Measurements from ENCODE around the gene GPC5.
"Not testable (repeated sequence)": the region's sequence is repeated elsewhere in the genome, so short reads cannot be mapped to it uniquely, and the experiment has no call there.

Gene GPC5

DNA sequence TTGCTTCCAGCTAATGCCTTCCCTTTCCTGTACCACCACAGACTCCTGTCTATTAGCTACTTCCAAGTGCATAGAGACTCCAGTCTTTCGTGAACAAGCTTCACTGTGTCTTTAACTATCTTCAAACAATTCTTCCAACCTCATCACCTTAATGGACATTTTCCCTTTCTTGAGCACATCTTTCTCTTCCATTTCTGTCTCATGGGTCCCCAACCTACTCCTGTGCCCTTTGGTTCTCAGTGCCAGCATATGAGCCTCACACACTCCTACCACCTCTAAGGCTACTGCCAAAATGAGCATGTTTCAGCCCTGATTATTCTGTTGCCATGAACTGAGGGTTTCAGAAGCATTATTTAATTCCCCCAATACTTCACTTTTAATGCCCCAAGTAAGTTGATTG is 360.3 kb downstream of the GPC5 start:
- no peaks in the 10 kb centered on the region for H3K9me3 ChIP-seq (ENCODE audit: control insufficient read depth, insufficient read depth, low read length)
- no peak overlapping the region for H3K9ac ChIP-seq (ENCODE audit: low read depth, low read length)
- no peaks in the 10 kb centered on the region for H3K36me3 ChIP-seq (ENCODE audit: insufficient read depth, low read length)
- H3K4me1 ChIP-seq (ENCODE audit: insufficient read depth, low read length) = peaks cover 4% of the 10 kb centered on the region; the same call in 1 of the 2 replicates

DNA sequence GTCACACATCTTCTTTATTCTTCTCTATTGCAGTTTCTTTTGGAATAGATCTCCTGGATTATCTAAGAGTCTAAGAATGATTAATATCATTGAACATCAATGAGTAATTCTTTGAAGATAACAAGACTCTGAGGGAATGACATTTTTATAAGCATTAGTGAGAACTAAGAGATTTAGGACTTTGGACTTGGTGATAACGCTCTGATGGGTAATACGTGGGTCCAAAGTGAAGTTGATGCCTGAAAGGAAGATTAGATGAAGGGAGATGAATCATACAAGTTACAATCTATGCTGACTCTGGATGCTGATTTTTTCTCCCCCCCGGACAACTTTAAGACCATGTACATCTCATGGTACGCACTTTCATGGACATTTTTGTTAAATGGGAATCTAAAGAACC is 364.5 kb downstream of the GPC5 start:
- no peaks in the 10 kb centered on the region for H3K9me3 ChIP-seq (ENCODE audit: control insufficient read depth, insufficient read depth, low read length)
- H3K4me1 ChIP-seq (ENCODE audit: insufficient read depth, low read length) = peaks cover 4% of the 10 kb centered on the region; the same call in 1 of the 2 replicates

DNA sequence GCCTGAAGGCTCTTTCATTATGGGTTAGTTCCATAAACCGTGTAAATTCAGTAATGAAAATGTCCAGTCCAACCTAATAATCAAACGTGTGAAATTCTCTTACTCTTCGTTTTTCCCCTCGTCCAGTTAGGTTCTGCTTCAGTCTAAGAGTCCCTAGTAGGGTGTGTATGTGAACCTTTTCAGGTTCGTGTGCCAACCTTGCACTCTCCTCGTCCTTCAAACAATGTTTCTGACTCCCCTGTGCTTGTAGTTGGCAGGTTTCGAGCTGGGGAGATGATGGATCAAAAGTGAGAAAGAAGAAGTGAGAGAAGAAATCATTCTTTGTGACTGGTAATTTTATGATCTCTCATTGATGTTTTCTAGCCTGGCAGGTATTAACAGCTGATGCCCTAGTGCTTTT is 366.1 kb downstream of the GPC5 start:
- Histone ChIP-seq H3K4me1 (ENCODE audit: insufficient read depth, low read length) (peaks cover 4% of the 10 kb centered on the region; the same call in 1 of the 2 replicates), H3K36me3 (ENCODE audit: insufficient read depth, low read length) (no peaks in the 10 kb centered on the region), H3K9me3 (ENCODE audit: control insufficient read depth, insufficient read depth, low read length) (no peaks in the 10 kb centered on the region), H3K9ac (ENCODE audit: low read depth, low read length) (no peak overlapping the region)

More for the DNA sequence above, 364.5 kb downstream of the GPC5 start:
- no peaks in the 10 kb centered on the region for H3K36me3 ChIP-seq (ENCODE audit: insufficient read depth, low read length)
- H3K9ac ChIP-seq (ENCODE audit: low read depth, low read length) = no peak overlapping the region

DNA sequence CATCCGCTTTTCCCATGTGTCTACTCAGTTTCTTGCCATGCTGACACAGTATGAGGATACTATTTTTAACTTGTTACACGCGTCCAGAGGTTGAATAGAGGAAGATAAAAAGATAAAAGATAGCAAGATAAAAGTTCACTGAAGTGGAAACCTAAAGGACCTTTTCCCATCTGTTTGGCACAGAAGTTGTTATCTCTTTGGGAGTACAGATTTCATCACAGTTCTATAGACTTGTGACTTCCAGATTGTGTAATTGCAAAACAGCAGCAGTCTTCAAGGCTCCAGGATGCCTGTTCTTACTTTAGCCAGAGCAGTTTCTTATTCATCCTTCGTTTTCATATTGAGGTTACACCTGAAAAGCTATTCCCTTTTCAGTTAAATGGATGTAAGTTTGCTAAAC is 369.2 kb downstream of the GPC5 start:
- H3K9me3 ChIP-seq (ENCODE audit: control insufficient read depth, insufficient read depth, low read length) = no peaks in the 10 kb centered on the region
- H3K9ac ChIP-seq (ENCODE audit: low read depth, low read length) = no peak overlapping the region
- no peaks in the 10 kb centered on the region; the same call in 1 of the 2 replicates for H3K4me1 ChIP-seq (ENCODE audit: insufficient read depth, low read length)
- no peaks in the 10 kb centered on the region for H3K36me3 ChIP-seq (ENCODE audit: insufficient read depth, low read length)

DNA sequence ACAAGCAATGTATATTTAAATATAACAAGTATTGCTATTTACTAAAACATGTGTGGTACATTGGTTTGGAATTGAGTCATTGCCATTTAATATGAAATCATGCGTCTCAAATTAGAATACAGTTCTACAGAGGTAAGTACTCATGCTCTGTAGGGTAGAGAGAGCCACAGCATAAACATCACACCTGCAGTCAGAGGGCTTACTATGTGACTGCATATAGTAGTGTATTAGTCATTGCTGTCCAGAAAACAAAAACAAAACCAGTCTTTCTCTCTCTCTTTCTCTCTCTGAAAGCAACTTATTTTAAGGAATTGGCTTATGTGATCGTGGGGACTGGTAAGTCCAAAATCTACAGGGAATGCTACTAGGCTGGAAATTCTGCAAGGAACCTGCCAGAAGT is 370.3 kb downstream of the GPC5 start:
- Histone ChIP-seq H3K36me3 (ENCODE audit: insufficient read depth, low read length) (no peaks in the 10 kb centered on the region), H3K4me1 (ENCODE audit: insufficient read depth, low read length) (peaks cover 8% of the 10 kb centered on the region; the same call in 1 of the 2 replicates), H3K9me3 (ENCODE audit: control insufficient read depth, insufficient read depth, low read length) (no peaks in the 10 kb centered on the region), H3K9ac (ENCODE audit: low read depth, low read length) (no peak overlapping the region)

DNA sequence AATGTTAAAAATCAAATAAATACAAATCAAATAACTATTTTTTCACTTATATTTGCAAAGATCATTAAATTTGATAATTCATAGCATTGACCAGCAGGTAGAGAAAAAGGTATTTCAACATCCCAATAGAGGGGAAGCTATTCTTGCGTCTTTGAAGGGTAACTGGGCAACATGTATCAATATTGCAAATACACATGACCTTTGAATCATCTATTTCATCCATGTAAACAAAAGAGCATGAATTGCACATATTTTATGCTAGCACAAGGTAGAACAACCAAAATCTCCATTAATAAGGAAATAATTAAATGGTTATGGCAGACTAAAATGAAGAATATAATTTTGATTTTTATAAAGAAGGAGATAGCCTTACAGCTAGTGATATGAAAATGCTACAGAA is 372.8 kb downstream of the GPC5 start:
- Histone ChIP-seq H3K9me3 (ENCODE audit: control insufficient read depth, insufficient read depth, low read length) (no peaks in the 10 kb centered on the region), H3K36me3 (ENCODE audit: insufficient read depth, low read length) (no peaks in the 10 kb centered on the region), H3K9ac (ENCODE audit: low read depth, low read length) (no peak overlapping the region), H3K4me1 (ENCODE audit: insufficient read depth, low read length) (peaks cover 16% of the 10 kb centered on the region; the same call in 1 of the 2 replicates)

DNA sequence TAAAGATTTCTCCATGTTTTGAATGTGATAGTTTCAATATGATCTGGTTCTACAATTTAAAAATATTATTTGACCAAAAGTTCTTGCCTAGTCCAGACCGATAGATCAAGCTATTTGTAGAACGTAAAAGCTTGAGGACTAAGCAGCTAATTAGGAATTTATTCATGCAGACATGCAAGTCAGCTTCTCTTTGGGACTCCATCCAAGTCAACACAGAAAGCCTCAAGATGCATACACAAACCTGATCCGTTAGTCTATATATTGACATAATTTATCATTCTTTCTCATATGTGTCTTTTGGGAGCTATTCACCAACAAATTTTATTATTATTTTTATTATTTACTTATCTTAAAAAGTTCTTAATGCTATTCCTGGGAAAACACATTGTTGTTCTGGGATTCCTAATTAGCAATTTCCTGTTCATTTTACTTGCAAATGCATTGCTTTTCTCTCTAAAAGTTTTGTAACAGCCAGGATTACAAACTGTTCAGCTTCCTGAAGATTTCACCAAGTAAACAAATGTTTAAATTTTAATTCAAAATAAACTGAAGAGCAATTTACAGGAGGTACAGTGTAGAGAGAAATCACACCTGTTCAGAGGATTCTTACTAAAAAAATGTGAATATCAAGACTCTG is 375.3 kb downstream of the GPC5 start:
- Histone ChIP-seq H3K9ac (ENCODE audit: low read depth, low read length) (no peak overlapping the region), H3K4me1 (ENCODE audit: insufficient read depth, low read length) (peaks cover 20% of the 10 kb centered on the region; the same call in 1 of the 2 replicates), H3K9me3 (ENCODE audit: control insufficient read depth, insufficient read depth, low read length) (no peaks in the 10 kb centered on the region), H3K36me3 (ENCODE audit: insufficient read depth, low read length) (no peaks in the 10 kb centered on the region)

DNA sequence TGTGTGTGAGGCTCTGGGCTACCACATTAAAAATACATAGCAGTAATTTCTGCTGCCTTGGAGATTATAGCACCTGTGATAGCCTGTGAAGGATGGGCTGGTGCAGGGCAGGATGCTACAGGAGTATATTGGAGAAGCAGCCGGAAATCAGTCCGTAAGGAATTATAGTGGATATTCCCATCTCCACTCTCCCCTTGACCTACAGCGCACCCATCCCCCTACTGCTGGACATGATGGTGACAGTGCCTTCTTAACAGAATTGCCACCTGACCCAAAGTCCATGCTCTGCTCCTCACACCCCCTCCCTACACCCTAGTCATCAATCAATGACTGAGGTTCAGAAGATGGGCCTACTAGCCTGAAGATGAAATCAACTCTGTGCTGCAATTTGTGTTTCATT is 376.0 kb downstream of the GPC5 start:
- H3K36me3 ChIP-seq (ENCODE audit: insufficient read depth, low read length) = no peaks in the 10 kb centered on the region
- no peak overlapping the region for H3K9ac ChIP-seq (ENCODE audit: low read depth, low read length)
- peaks cover 20% of the 10 kb centered on the region; the same call in 1 of the 2 replicates for H3K4me1 ChIP-seq (ENCODE audit: insufficient read depth, low read length)
- H3K9me3 ChIP-seq (ENCODE audit: control insufficient read depth, insufficient read depth, low read length) = no peaks in the 10 kb centered on the region

DNA sequence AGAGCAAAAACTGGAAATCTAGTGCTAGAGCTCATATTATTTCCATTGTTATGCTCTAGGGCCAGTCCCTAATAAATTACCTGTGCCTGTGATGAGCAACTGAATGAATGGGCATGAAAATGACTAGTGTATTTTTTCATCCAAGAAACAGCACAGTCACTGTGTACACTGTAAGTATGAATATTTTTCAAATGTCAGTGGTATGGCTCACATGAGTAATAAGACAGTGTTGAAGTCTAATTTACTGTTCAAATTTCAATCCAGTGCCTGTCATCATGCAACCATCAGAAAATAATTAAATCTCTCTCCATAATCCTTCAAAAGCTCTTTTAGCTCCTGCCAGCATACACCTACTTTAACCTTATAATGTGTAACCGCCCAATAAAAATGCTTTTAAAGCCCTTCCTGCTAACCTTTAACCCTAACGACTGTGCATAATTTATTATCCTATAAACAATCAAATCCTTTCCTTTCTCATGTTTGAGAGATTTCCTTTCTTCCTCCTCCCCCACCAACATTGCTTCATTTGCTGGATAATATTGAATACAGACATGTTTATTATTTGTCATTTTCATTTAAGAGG is 378.3 kb downstream of the GPC5 start:
- Histone ChIP-seq H3K36me3 (ENCODE audit: insufficient read depth, low read length) (no peaks in the 10 kb centered on the region), H3K9me3 (ENCODE audit: control insufficient read depth, insufficient read depth, low read length) (no peaks in the 10 kb centered on the region), H3K9ac (ENCODE audit: low read depth, low read length) (no peak overlapping the region), H3K4me1 (ENCODE audit: insufficient read depth, low read length) (peaks cover 20% of the 10 kb centered on the region; the same call in 1 of the 2 replicates)

DNA sequence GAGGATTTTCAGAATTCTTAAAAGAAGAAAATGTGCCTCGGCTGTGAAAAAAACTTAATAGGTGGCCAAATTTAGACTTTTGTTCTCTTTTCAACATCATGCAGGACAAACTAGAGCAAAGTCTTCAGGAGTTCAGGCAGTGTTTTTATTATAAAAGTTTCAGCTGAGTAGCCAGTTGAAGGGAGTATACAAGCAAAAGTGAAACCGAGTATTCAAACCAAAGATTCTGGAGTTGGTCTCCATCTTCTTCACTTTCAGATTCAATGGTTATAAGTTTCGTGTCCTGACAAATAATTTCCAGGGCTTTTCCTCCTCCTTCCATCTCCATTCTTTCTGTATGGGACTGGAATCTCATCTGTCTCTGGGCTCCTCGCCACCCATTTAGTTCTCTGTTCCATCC is 379.7 kb downstream of the GPC5 start:
- Histone ChIP-seq H3K9me3 (ENCODE audit: control insufficient read depth, insufficient read depth, low read length) (no peaks in the 10 kb centered on the region), H3K4me1 (ENCODE audit: insufficient read depth, low read length) (peaks cover 17% of the 10 kb centered on the region; the same call in 1 of the 2 replicates), H3K9ac (ENCODE audit: low read depth, low read length) (no peak overlapping the region), H3K36me3 (ENCODE audit: insufficient read depth, low read length) (no peaks in the 10 kb centered on the region)

DNA sequence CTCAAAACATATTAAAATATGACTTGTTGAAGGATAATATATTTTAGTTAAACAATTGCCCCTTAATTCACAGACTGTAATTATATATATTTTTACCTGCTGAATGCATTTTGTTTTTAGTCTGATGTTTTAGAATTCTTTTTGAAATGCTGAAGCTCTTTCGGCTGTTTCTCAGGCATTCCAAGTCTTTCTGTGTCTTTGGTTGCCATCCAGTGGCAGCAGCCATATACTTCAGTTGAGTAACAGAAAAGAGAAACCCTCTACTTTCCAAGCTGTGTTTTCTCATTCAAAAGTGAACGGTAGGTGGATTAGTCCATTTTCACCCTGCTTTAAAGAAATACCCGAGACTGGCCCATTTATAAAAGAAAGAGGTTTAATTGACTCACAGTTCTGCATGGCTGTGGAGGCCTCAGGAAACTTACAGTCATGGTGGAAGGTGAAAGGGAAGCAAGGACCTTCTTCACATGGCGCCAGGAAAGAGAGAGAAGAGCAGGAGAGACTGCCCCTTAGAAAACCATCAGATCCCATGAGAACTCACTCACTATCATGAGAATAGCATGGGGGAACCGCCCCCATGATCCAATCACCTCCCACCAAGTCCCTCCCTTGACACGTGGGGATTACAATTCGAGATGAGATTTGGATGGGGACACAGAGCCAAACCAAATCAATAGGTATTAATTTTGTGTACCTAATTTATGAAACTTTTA is 383.7 kb downstream of the GPC5 start:
- H3K36me3 ChIP-seq (ENCODE audit: insufficient read depth, low read length); H3K9me3 ChIP-seq (ENCODE audit: control insufficient read depth, insufficient read depth, low read length); H3K4me1 ChIP-seq (ENCODE audit: insufficient read depth, low read length); H3K9ac ChIP-seq (ENCODE audit: low read depth, low read length): not testable (repeated sequence)

DNA sequence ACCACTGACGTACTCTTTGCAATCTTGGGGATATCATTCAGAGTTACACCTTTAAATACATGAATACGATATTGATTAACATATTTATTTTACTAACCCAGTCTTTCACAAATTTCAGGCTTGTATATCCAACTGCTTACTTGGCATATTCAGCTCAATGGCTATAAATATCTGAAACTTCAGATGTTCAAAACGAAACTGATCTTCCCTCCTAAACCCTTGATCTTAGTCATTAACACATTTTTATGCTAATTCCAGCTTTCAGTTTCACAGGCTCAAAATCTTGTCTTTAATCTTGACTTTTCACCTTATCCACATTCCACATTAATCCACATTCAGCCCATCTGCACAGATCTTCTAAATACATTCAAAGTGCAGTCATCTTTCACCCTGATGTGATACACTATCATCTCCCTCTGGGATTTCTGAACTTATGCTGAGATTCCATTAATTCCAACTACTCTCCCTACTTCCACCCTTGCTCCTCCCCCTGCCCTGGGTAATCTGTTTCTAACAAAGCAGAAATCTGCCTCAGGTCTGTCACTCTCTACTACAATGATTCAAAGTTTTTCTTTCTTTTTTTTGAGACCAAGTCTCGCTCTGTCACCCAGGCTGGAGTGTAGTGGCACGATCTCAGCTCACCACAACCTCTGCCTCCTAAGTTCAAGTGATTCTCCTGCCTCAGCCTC is 387.2 kb downstream of the GPC5 start:
- Histone ChIP-seq H3K9ac (ENCODE audit: low read depth, low read length) (no peak overlapping the region), H3K4me1 (ENCODE audit: insufficient read depth, low read length) (0 out of 2 replicates have a peak, but pooled peaks cover 2% of the 10 kb centered on the region), H3K36me3 (ENCODE audit: insufficient read depth, low read length) (no peaks in the 10 kb centered on the region), H3K9me3 (ENCODE audit: control insufficient read depth, insufficient read depth, low read length) (no peaks in the 10 kb centered on the region)

DNA sequence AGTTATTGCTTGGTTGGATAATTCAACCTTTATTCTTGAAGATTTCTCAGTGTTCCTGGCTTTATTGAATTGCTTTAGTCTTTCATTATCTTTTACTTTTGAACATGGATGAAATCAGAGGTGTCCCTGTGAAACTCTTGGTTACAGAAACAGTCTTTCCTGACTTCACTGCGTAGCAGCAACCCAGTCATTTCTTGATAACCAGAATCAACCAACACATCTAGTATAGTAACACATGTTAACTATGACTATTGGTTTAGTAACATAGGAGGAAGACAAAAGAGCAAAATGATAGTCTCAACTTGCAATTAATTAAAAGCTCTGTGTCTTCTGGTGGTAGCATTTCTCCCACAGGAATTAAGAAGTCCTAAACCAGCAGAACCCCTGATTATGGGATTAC is 393.6 kb downstream of the GPC5 start:
- no peak overlapping the region for H3K9ac ChIP-seq (ENCODE audit: low read depth, low read length)
- no peaks in the 10 kb centered on the region for H3K9me3 ChIP-seq (ENCODE audit: control insufficient read depth, insufficient read depth, low read length)
- H3K4me1 ChIP-seq (ENCODE audit: insufficient read depth, low read length) = no peaks in the 10 kb centered on the region
- no peaks in the 10 kb centered on the region for H3K36me3 ChIP-seq (ENCODE audit: insufficient read depth, low read length)

DNA sequence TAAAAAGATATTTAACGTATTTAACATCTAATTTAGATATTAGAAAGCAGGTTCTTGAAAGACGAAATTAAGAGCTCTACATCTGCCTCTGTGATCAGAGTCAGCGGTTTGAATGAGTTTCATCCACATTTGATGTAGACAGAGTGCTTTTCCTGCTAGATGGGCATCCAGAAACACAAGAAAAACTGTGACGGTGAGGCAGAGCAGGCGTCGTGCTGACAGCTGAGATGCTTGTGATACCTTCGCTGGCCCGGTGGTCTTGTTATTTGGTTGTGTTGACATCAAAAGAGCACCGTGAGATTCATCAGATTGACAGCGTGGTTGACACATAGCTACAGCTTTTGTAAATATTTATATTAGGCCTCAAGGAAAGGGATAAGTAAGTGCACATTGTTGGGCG is 399.1 kb downstream of the GPC5 start:
- no peaks in the 10 kb centered on the region for H3K9me3 ChIP-seq (ENCODE audit: control insufficient read depth, insufficient read depth, low read length)
- H3K9ac ChIP-seq (ENCODE audit: low read depth, low read length) = no peak overlapping the region
- no peaks in the 10 kb centered on the region for H3K4me1 ChIP-seq (ENCODE audit: insufficient read depth, low read length)
- no peaks in the 10 kb centered on the region for H3K36me3 ChIP-seq (ENCODE audit: insufficient read depth, low read length)
